Activated CD4-positive, alpha-beta T cell treated with anti-CD3 and anti-CD28 coated beads, Interleukin-2, amount 10 ng/mL, durations not matched to agents 24 days and 14 days (primary cell): Measurements from ENCODE around the gene GEMIN7. TPM values are rescaled to one million over a fixed set of nuclear protein-coding genes. Genes with fewer than 3 reads are reported as not detected.

Experiments used
- DNase-seq: peaks from one replicate; pipeline ENCODE4 v3.0.0; 2022
- H3K27ac Mint-ChIP-seq: one replicate; pipeline ENCODE4 v1.8.0; 2022; ENCODE audit warnings: mild to moderate bottlenecking, mixed read lengths
- H3K27me3 Mint-ChIP-seq: one replicate; pipeline ENCODE4 v1.8.0; 2022; ENCODE audit warnings: mixed read lengths
- H3K36me3 Mint-ChIP-seq: one replicate; pipeline ENCODE4 v1.8.0; 2022; ENCODE audit warnings: low read depth, mild to moderate bottlenecking, mixed read lengths
- H3K4me1 Mint-ChIP-seq: one replicate; pipeline ENCODE4 v1.8.0; 2021; ENCODE audit warnings: mixed read lengths
- H3K4me3 Mint-ChIP-seq: one replicate; pipeline ENCODE4 v1.8.0; 2022; ENCODE audit warnings: mild to moderate bottlenecking, moderate library complexity, mixed read lengths
- H3K9me3 Mint-ChIP-seq: one replicate; pipeline ENCODE4 v1.8.0; 2021; ENCODE audit warnings: mixed read lengths
- intact Hi-C: fragments of 100-400 bp; cut with micrococcal nuclease; formaldehyde crosslinking; loops from one replicate; pipeline ENCODE4 v1.15.1; 2023
- total RNA-seq: library from RNA; stranded (reverse); gene quantifications from 2 replicates; pipeline ENCODE4 v1.2.3, GENCODE V29; 2022

Gene GEMIN7
- total RNA-seq, 1 donor from 2014 or later: 51.5 TPM

DNA sequence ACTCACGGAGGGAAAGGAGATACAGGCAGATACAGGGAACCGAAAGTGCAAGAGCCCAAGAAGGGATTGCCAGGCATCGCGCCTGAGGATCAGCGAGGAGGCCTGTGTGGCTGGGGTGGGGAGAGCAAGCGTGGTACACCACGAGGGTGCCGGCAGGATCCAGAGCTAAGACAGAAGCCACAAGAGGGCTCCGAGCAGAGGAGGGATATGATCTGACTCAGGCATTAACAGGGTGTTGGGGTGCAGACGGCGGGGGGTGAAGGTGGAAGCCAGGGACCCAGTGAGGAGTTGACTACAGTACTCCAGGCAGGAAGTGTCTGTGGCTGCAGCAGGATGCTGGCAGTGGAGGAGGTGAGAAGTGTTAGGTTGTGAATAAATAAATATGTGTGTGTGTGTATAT lies 8.5 kb downstream of the GEMIN7 start:
- peak overlapping the region; percentile 89 for H3K27ac Mint-ChIP-seq
- H3K36me3 Mint-ChIP-seq: peaks cover 39% of the 10 kb centered on the region
- peaks cover 25% of the 10 kb centered on the region for H3K4me1 Mint-ChIP-seq
- H3K27me3 Mint-ChIP-seq: no peaks in the 10 kb centered on the region
- DNase-seq: peak; percentile 87
- intact Hi-C loops: no loop called here
- peak overlapping the region; percentile 65 for H3K4me3 Mint-ChIP-seq
- H3K9me3 Mint-ChIP-seq: peaks cover 4% of the 10 kb centered on the region

DNA sequence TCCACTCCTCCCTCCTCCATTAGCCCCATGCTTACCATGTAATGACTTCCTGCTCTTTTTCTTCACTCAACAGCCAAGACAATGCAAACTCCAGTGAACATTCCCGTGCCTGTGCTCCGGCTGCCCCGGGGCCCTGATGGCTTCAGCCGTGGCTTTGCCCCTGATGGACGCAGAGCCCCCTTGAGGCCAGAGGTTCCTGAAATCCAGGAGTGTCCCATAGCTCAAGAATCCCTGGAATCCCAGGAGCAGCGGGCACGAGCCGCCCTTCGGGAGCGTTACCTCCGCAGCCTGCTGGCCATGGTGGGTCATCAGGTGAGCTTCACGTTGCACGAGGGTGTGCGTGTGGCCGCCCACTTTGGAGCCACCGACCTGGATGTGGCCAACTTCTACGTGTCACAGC lies 11.0 kb downstream of the GEMIN7 start:
- Mint-ChIP-seq H3K4me1 (peaks cover 40% of the 10 kb centered on the region), H3K4me3 (no peak overlapping the region), H3K9me3 (peaks cover 4% of the 10 kb centered on the region), H3K27ac (no peak overlapping the region), H3K27me3 (no peaks in the 10 kb centered on the region), H3K36me3 (peaks cover 40% of the 10 kb centered on the region)
- no peak for DNase-seq
- intact Hi-C loops: loop anchor here (5.0 kb wide), 1 partner anchor 162 kb away; the partner anchor contains the start of gene MARK4

DNA sequence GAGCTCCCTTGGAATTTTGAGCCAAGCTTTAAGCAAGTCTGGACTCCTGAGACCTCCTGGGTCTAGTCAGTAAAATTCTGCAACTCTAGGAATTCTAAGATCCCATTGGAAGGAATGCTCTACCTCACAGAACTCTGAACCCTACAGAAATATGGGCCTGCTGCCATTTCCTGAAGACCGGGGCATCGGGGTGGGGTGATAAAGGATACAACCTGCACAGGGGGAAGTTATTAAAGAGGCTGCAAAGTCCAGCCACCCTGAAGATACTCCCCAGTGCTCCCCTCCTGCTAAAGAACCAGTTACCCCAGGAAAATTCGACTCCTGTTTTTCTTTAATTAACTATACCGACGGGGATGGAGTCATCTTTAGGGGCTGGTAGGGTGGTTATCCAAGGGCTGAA lies 11.5 kb downstream of the GEMIN7 start:
- DNase-seq: no peak
- Mint-ChIP-seq H3K36me3 (peaks cover 35% of the 10 kb centered on the region), H3K4me3 (no peak overlapping the region), H3K4me1 (peaks cover 40% of the 10 kb centered on the region), H3K27me3 (no peaks in the 10 kb centered on the region), H3K9me3 (peaks cover 4% of the 10 kb centered on the region), H3K27ac (no peak overlapping the region)
- intact Hi-C loops: loop anchor here (1.0 to 5.0 kb wide), 2 partner anchors 11 to 162 kb away; partner anchors contain the start of genes GEMIN7 and MARK4

DNA sequence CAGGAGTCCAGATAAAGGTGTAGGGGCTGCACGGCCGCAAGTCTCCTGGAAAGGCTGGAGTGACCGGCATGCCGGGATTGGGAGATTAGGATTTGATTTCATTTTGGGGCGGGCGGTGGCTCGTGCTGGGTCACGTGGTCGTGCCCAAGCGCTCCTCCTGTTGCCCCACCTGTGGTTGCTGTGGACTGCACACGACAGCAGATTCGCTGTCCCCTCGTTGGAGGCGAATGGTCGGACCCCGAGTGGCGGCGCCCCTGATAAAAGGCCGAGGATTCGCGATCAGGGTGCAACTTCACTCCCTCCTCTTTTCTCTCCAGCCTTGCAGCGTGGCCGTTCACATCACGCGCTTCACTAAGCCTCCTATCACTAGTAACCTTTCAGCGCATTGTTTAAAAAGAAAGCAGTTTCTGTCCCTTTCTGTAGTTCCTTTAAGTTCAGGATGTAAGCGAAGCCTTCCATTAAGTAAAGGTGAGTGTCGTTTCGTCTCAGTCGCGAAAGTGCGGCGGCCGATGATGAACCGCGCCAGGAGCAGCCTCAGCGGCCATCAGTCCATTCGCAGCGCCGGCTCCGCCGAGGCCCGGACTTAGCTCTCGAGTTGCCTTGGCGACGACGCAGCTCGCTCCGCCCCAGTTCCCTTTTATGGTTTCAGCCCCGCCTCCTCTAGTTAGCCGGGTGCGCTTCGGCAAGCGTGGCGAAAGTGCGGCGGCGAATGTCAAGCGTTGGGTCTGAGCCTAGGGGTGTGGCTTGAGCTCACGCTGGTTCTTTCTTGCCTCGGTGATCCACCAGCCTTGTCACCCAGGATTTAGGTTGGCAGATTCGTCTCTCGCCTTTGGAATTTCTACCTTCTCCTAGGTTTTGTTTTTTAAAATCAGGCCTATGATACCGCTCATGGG lies 12.2 kb downstream of the GEMIN7 start:
- peaks cover 4% of the 10 kb centered on the region for H3K9me3 Mint-ChIP-seq
- intact Hi-C loops: loop anchor here (1.0 to 5.0 kb wide), 2 partner anchors 12 to 161 kb away; partner anchors contain the start of genes GEMIN7 and MARK4
- H3K4me1 Mint-ChIP-seq: peaks cover 44% of the 10 kb centered on the region
- H3K4me3 Mint-ChIP-seq: peak overlapping the region; percentile 92
- DNase-seq: peak; percentile 99
- H3K27ac Mint-ChIP-seq: peak overlapping the region; percentile 94
- H3K27me3 Mint-ChIP-seq: no peaks in the 10 kb centered on the region
- peaks cover 32% of the 10 kb centered on the region for H3K36me3 Mint-ChIP-seq

DNA sequence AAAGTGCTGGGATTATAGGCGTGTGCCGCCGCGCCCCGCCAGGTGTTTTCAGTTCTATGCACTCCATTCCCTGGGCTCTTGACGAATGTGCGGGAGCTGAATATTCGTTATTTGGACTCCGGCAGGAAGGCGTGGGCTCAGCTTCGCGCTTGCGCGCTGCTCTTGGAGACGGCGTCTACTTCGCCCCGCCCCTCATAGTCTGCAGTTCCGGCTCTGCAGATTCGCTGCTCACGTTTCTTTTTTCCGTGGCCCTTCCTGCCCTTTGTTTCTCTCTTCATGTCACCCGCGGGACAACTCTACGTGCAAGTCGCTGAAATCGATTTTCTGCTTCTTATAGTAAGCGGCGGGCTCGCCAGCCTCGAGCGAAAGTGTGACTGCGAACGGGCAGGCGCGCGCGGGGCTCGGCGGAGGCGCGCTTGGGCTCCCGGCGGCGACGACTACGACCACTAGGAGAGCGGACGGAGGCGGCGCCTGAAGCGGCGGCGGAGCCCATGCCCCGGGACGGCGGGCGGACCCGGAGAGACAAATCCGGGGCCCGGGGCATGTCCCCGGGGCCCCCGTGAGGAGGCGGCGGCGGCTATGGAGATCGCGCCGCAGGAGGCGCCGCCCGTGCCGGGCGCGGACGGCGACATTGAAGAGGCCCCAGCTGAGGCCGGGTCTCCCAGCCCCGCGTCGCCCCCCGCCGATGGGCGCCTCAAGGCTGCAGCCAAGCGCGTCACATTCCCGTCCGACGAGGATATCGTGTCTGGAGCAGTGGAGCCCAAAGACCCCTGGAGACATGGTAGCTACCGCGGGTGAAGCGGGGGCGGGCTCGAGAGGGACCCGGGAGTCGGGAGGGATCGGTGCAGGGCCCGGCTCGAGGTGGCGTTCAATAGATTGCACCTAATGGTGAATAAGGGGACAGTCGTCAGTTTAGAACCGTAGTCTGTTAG lies 14.0 kb downstream of the GEMIN7 start, which contains the start of gene PPP1R37:
Gene PPP1R37 (plus strand): TSS at position 433 of the 932 bp plus-strand sequence. CDS start 147 bp downstream, at position 580.
- DNase-seq: peak; percentile 98
- Mint-ChIP-seq H3K27me3 (no peaks in the 10 kb centered on the region), H3K4me1 (peaks cover 41% of the 10 kb centered on the region), H3K27ac (peak within 1 kb of the TSS; percentile 94), H3K36me3 (peaks cover 27% of the 10 kb centered on the region), H3K9me3 (peaks cover 4% of the 10 kb centered on the region), H3K4me3 (peak within 1 kb of the TSS; percentile 92)
- intact Hi-C loops: loop anchor here (1.0 to 5.0 kb wide), 6 partner anchors 34 to 314 kb away; partner anchors contain the start of genes BLOC1S3, CLASRP, CLPTM1 and MARK4

DNA sequence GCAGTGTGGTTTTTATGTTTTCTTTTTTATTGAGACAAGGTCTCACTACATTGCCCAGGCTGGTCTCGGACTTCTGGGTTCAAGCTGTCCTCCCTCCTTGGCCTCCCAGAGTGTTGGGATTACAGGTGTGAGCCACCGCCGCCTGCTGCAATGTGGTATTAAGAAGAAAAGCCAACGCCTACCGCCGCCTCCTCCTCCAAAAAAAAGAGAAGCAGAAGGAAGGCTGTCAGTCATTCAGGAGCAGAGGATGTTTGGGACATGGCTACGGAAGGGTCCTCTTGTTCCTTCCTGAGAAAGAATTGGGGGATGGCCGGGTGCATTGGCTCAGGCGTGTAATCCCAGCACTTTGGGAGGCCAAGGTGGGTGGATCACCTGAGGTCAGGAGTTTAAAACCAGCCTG lies 15.1 kb downstream of the GEMIN7 start:
- Mint-ChIP-seq H3K4me3 (peak overlapping the region; percentile 92), H3K36me3 (peaks cover 21% of the 10 kb centered on the region), H3K27ac (peak overlapping the region; percentile 78), H3K27me3 (no peaks in the 10 kb centered on the region), H3K9me3 (peaks cover 4% of the 10 kb centered on the region), H3K4me1 (peaks cover 41% of the 10 kb centered on the region)
- intact Hi-C loops: loop anchor here (5.0 kb wide), 1 partner anchor 158 kb away; the partner anchor contains the start of gene MARK4
- DNase-seq: no peak

DNA sequence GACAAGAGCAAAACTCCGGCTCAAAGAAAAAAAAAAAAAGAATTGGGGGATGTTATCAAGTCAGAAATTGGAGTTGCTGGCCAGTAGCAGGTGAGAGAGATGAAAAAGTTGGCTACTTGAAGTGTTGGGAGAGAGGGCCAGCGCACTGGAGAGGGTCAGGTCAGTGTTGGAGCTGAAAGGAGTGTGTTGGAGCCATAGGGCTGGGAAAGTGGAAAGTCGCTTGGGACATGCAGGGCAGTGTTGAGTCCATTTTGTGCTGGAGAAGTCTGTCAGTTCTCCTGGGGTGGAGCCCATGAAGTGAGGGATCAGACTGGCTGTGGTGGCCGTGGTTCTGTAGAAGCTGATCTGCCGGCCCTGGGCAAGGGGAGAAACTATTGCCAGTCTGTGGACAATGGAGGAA lies 15.6 kb downstream of the GEMIN7 start:
- no peak for DNase-seq
- H3K9me3 Mint-ChIP-seq: peaks cover 4% of the 10 kb centered on the region
- no peaks in the 10 kb centered on the region for H3K27me3 Mint-ChIP-seq
- H3K4me3 Mint-ChIP-seq: peak overlapping the region; percentile 92
- peaks cover 41% of the 10 kb centered on the region for H3K4me1 Mint-ChIP-seq
- peak overlapping the region; percentile 39 for H3K27ac Mint-ChIP-seq
- peaks cover 20% of the 10 kb centered on the region for H3K36me3 Mint-ChIP-seq
- intact Hi-C loops: loop anchor here (5.0 kb wide), 1 partner anchor 158 kb away; the partner anchor contains the start of gene MARK4

DNA sequence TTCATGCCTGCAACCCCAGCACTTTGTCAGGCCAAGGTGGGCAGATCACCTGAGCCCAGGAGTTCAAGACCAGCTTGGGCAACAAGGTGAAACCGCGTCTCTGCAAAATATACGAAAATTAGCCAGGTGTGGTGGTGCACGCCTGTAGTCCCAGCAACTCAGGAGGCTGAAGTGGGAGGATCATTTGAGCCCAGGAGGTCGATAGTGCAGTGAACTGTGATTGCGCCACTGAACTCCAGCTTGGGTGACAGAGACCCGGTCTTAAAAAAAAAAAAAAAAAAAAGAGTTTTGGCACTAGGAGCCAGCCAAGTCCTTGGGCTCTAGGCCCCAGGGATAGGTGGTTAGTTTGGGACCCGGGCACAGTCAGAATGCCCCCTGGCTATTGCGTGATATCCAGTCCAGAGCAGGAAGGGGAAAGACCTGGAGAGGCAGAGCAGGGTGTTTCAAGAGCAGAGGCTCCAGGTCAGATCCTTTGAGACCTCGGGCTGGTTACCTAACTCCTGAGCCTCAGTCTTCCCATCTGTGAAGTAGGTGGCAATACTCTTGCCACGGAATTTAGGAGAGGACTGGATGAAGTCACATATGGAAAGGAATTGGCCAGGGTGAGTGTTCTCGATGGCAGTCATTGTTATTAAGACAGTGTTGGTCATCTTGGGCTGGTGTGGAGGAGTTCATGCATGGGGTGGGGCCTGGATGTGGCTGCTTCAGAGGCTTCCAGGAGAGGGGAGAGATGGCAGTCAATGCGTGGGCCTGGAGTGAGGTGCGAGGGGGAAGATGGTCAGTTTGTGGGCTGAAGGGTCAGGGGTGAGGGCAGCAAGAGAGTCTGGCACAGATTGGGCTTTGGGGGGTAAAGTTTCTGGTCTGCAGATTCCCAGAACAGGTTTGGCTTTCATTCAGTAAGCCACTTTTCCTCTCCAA lies 16.7 kb downstream of the GEMIN7 start:
- Mint-ChIP-seq H3K9me3 (peaks cover 4% of the 10 kb centered on the region), H3K36me3 (peaks cover 15% of the 10 kb centered on the region), H3K4me1 (peaks cover 41% of the 10 kb centered on the region), H3K4me3 (no peak overlapping the region), H3K27me3 (no peaks in the 10 kb centered on the region), H3K27ac (no peak overlapping the region)
- intact Hi-C loops: no loop called here
- no peak for DNase-seq

DNA sequence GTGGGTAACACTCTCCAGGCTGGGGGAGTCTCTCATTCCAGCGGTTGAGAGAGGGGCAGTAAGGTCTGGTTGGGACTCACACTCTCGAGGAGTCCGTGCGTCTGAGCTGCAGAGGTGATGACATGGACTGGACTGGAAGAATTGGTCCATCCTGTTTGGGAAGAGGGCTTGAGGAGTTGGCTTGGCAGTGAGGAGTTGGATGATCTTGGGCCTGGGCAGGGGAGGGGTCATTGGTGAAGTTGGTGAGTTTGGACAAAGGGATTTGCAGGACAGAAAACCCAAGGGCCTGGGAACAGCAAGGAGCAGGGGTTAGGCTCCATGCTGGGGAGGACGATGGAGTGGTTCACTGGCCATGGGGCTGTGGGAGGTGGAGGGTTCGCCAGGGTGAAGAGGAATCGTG lies 17.6 kb downstream of the GEMIN7 start:
- H3K4me1 Mint-ChIP-seq: peaks cover 37% of the 10 kb centered on the region
- H3K27me3 Mint-ChIP-seq: no peaks in the 10 kb centered on the region
- no peak overlapping the region for H3K4me3 Mint-ChIP-seq

DNA sequence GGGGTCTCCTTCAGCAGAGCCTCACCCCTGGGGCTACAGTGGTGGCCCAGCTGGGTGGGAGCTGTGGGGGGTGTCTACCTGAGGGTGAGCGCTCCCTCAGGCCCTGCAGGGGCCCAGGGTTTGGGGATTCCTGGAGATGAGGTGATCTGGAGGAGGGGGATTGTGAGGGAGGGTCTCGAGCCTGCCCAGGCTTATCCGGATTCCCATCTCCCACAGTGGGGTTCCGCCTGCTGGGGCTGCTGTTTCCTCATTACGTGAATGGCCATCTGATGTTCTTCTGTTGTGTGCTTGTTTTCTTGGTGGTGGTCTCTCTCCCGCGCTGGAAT lies 18.4 kb downstream of the GEMIN7 start:
- H3K4me1 Mint-ChIP-seq: peaks cover 37% of the 10 kb centered on the region
- no peak overlapping the region for H3K27ac Mint-ChIP-seq
- H3K9me3 Mint-ChIP-seq: no peaks in the 10 kb centered on the region
- no peak overlapping the region for H3K4me3 Mint-ChIP-seq
- intact Hi-C loops: no loop called here
- no peak for DNase-seq
- H3K27me3 Mint-ChIP-seq: no peaks in the 10 kb centered on the region
- H3K36me3 Mint-ChIP-seq: peaks cover 7% of the 10 kb centered on the region

More for the DNA sequence above, 17.6 kb downstream of the GEMIN7 start:
- no peak for DNase-seq
- H3K36me3 Mint-ChIP-seq: peaks cover 7% of the 10 kb centered on the region
- no peak overlapping the region for H3K27ac Mint-ChIP-seq
- H3K9me3 Mint-ChIP-seq: no peaks in the 10 kb centered on the region
- intact Hi-C loops: no loop called here

DNA sequence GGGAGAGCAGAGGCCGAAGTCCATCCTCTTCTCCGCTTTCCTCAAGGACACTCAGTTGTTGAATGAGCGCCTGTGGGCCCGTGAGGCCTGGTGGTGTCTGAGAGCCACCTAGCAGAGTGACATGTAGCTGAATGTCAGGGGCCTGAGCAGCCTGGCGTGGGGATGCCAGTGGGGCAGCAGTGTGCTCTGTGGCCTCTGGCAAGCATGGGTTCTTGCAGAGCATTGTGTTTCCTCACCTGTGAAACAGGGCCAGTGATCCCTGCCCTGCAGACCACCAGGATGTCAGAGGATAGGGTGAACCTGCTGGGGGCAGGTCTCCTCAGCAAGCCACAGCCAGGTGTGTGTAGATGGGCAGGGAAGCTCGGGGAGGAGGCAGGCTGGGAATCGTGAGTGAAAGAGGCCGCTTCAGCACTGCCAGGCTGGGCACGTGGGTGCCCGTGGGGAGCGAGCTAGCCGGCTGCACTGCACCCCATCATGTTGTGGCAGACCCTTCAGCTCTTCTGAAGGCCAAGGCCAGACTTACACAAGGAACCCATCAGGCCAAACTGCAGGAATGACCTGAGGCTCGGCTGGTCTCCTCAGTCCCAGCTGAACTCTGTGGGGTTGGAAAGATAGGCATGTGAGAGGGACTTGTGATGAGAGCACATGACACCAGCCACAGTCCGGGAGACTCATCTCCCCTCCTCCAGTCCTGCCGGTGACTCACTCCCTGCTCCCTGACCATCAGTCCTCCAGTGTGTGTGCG lies 18.9 kb downstream of the GEMIN7 start:
- intact Hi-C loops: no loop called here
- Mint-ChIP-seq H3K4me1 (peaks cover 37% of the 10 kb centered on the region), H3K27me3 (no peaks in the 10 kb centered on the region), H3K9me3 (no peaks in the 10 kb centered on the region), H3K36me3 (peaks cover 7% of the 10 kb centered on the region), H3K4me3 (no peak overlapping the region), H3K27ac (no peak overlapping the region)
- DNase-seq: no peak
